GM12875 (cell line): ENCODE data around the gene ZMIZ1.

ENCODE experiments used
- H3K4me3 ChIP-seq: one replicate; pipeline ENCODE4 v1.5.1; 2011; ENCODE audit warnings: low read depth, low read length, control low read depth
- CTCF ChIP-seq: IDR thresholded peaks from 2 replicates; pipeline ENCODE4 v1.5.1; 2011; ENCODE audit warnings: low read depth, mild to moderate bottlenecking, control low read depth, inconsistent platforms, low read length, moderate library complexity, borderline replicate concordance; ENCODE audit not compliant: insufficient read depth

ZMIZ1 gene

GRCh38 chr10:79137826-79138225 lies 69.1 kb downstream of the ZMIZ1 start:
- no peak for TF ChIP-seq CTCF
- H3K4me3 ChIP-seq, result peak overlapping the region; percentile 43

DNA sequence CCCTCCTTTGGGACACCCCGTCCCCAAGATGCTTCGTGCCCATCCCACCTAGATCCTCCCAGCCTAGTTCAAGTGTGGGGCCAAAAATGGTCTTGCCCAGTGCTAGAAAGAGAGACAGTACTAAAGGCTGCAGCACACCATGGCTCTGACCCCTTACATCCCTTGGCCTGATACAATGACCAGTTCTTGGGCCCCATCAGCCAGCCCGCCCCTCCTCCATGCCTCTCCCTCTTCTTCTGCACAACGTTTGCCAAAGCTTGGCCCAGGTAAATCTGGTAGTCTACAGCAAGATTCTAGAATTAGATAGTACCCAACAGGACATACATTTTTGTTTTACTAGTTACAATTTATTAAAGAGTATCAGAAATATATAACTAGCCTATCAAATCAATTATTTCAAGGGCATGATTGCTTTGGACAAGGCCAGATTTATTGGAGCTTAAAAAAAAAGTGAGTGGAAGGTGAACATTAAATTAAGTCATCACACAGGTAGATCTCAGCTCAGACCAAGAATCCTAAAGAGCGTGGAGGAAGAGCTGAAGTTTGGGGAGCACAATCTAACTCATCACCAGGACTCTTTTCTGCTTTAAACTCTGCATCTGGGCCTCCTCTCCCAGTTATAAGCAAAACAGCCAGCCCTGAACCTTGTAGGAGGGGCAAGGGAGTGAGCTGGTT lies 69.8 kb downstream of the ZMIZ1 start:
- no peak for TF ChIP-seq CTCF

DNA sequence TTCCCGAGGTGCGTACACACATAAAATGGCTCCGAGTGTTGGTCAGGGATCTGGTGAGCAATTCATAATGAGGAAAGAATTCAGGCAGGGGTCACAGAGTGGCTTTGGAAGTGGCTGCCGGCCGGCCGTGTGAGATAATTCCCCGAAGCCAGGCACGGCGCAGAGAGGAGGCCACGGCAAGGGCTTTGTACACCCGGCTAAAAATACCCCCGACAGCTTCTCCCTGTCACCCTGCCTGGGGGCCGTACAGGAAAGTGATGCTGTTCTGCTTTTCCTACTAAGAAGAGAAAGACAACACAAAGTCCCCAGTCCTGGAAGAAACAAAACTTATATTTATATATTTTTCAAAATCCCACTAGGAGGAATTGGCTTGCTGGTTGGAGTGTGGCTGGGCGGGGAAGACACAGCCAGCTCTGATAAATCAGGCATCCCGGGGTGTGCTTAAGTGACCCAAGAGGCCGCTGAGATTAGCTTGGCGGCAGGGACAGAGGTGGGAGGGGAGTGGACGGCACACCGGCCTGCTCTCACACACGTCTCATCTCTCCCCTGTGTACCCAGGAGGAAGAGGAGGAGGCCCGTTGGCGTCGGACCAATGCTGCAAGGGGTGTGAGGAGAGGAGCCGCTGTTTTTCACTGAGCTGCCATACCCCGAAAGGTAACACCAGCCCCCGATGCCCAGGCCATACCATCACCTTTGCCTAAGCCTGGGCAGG lies 70.5 kb downstream of the ZMIZ1 start:
- no peak for TF ChIP-seq CTCF

More for the DNA sequence above, 69.8 kb downstream of the ZMIZ1 start:
- H3K4me3 ChIP-seq, result no peak overlapping the region

DNA sequence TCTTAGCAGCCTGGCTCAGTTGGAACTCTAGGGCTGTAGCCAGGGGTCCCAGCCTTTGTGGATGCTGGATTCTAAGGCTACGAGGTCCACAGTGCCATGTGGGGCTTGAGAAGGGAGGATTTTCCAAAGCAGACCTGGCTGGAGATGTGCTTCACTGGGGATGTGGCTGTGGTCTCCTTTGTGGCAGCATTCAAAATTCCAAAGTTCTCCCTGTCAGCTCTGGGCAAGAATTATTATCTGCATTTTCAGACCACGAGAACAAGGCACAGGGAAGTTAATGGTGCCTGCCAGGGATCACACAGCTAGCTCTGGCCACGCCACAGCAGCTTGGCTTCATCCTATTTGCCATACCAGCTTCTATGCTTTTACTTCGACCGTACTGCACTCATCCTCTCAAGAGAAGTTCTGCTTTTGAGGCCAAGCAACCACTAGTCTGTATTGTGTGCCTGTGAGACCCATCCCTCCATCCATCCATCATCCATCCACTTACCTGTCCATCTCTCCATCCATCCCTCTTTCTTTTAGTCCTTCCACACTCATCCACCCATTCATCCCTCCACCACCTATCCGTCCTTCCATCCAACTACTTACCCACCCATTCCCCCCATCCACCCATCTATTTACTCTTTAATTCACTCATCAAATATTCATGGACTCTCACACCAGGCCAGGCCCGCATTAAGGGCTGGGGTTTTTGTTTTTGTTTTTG lies 71.5 kb downstream of the ZMIZ1 start:
- H3K4me3 ChIP-seq, result no peak overlapping the region
- TF ChIP-seq CTCF, result no peak

More for the DNA sequence above, 70.5 kb downstream of the ZMIZ1 start:
- H3K4me3 ChIP-seq, result no peak overlapping the region

- TF ChIP-seq CTCF, result no peak
- H3K4me3 ChIP-seq, result no peak overlapping the region
Observed at GRCh38 chr10:79140855-79141254, 72.1 kb downstream of the ZMIZ1 start.

- no peak overlapping the region for H3K4me3 ChIP-seq
- TF ChIP-seq CTCF, result no peak
Observed at GRCh38 chr10:79142064-79142491, 73.3 kb downstream of the ZMIZ1 start.
